Left ventricle myocardium inferior (tissue), 1 donor: ENCODE measurements around the gene BMPR1A. TPM values are rescaled to one million over a fixed set of nuclear protein-coding genes. Genes with fewer than 3 reads are reported as not detected.
A peak's percentile ranks its signal among the peaks of the same experiment; 100 is the strongest.

Experiments used
- DNase-seq: peaks from one replicate; pipeline ENCODE4 v3.0.0-alpha.2; 2020
- H3K27ac ChIP-seq: fragments of 200-600 bp; replicated peaks from 2 replicates; pipeline ENCODE4 v1.8.0; 2021
- H3K27me3 ChIP-seq: fragments of 200-600 bp; 2 replicates; pipeline ENCODE4 v1.8.0; 2021; ENCODE audit warnings: low read depth
- H3K36me3 ChIP-seq: fragments of 200-600 bp; 2 replicates; pipeline ENCODE4 v1.8.0; 2021
- H3K4me1 ChIP-seq: fragments of 200-600 bp; 2 replicates; pipeline ENCODE4 v1.8.0; 2021
- H3K4me3 ChIP-seq: fragments of 200-600 bp; 2 replicates; pipeline ENCODE4 v1.8.0; 2021; ENCODE audit warnings: mild to moderate bottlenecking, moderate library complexity
- H3K9me3 ChIP-seq: fragments of 200-600 bp; replicated peaks from 2 replicates; pipeline ENCODE4 v1.8.0; 2021
- CTCF ChIP-seq: fragments of 200-600 bp; IDR thresholded peaks from 2 replicates; pipeline ENCODE4 v1.8.0; 2021; ENCODE audit warnings: antibody characterized with exemption, mild to moderate bottlenecking, borderline replicate concordance
- intact Hi-C: fragments of 100-400 bp; cut with micrococcal nuclease; formaldehyde crosslinking; loops from one replicate; pipeline ENCODE4 v1.11.0; 2022
- total RNA-seq: library from RNA; stranded (reverse); fragmentation: NEBNext Ultra II Directional; extraction: Animal tissue kit (Norgen Biotek cat#: 25700); gene quantifications from one replicate; pipeline ENCODE4 v1.2.1, GENCODE V29; 2021
- donor health status: DM: no; HTN: yes; CAD: no; lungs with severe emphysema.

The BMPR1A gene
- total RNA-seq, 1 donor from 2014 or later, result 43.8 TPM

GRCh38 chr10:86968994-86969355 lies 212.6 kb downstream of the BMPR1A start:
- H3K27me3 ChIP-seq, result no peaks in the 10 kb centered on the region
- no peak for TF ChIP-seq CTCF
- peak overlapping the region; percentile 75 for H3K4me3 ChIP-seq
- intact Hi-C loops, result no loop called here
- peaks cover 64% of the 10 kb centered on the region for H3K4me1 ChIP-seq
- no peaks in the 10 kb centered on the region for H3K36me3 ChIP-seq
- H3K9me3 ChIP-seq, result no peaks in the 10 kb centered on the region
- H3K27ac ChIP-seq, result peak overlapping the region; percentile 97
- peak; percentile 19 for DNase-seq

- peak overlapping the region; percentile 75 for H3K4me3 ChIP-seq
- intact Hi-C loops, result no loop called here
- no peaks in the 10 kb centered on the region for H3K27me3 ChIP-seq
- peaks cover 64% of the 10 kb centered on the region for H3K4me1 ChIP-seq
- DNase-seq, result peak; percentile 20
- peak overlapping the region; percentile 97 for H3K27ac ChIP-seq
- H3K36me3 ChIP-seq, result no peaks in the 10 kb centered on the region
- no peaks in the 10 kb centered on the region for H3K9me3 ChIP-seq
- TF ChIP-seq CTCF, result no peak
Observed at GRCh38 chr10:86969421-86970041, 213.1 kb downstream of the BMPR1A start.

- intact Hi-C loops, result no loop called here
- Histone ChIP-seq H3K36me3 (no peaks in the 10 kb centered on the region), H3K9me3 (no peaks in the 10 kb centered on the region), H3K27ac (peak overlapping the region; percentile 97), H3K27me3 (no peaks in the 10 kb centered on the region), H3K4me3 (peak overlapping the region; percentile 75), H3K4me1 (peaks cover 64% of the 10 kb centered on the region)
- DNase-seq, result peak; percentile 88
- no peak for TF ChIP-seq CTCF
Observed at GRCh38 chr10:86970162-86970981, 214.0 kb downstream of the BMPR1A start.

- H3K27me3 ChIP-seq, result no peaks in the 10 kb centered on the region
- peak overlapping the region; percentile 75 for H3K4me3 ChIP-seq
- intact Hi-C loops, result no loop called here
- H3K9me3 ChIP-seq, result no peaks in the 10 kb centered on the region
- no peak for TF ChIP-seq CTCF
- DNase-seq, result no peak
- peaks cover 62% of the 10 kb centered on the region for H3K4me1 ChIP-seq
- H3K36me3 ChIP-seq, result no peaks in the 10 kb centered on the region
- H3K27ac ChIP-seq, result peak overlapping the region; percentile 97
Observed at GRCh38 chr10:86970982-86971231, 214.5 kb downstream of the BMPR1A start.

GRCh38 chr10:86971232-86971991 lies 215.0 kb downstream of the BMPR1A start:
- H3K4me1 ChIP-seq, result peaks cover 57% of the 10 kb centered on the region
- intact Hi-C loops, result no loop called here

More at GRCh38 chr10:86971232-86971991, 215.0 kb downstream of the BMPR1A start:
- DNase-seq, result peak; percentile 87
- Histone ChIP-seq H3K27me3 (no peaks in the 10 kb centered on the region), H3K27ac (peak overlapping the region; percentile 97), H3K36me3 (no peaks in the 10 kb centered on the region), H3K4me3 (peak overlapping the region; percentile 75), H3K9me3 (no peaks in the 10 kb centered on the region)
- peak; percentile 17 for TF ChIP-seq CTCF
